Measurements from ENCODE around the gene P2RY2.

The P2RY2 gene

DNA sequence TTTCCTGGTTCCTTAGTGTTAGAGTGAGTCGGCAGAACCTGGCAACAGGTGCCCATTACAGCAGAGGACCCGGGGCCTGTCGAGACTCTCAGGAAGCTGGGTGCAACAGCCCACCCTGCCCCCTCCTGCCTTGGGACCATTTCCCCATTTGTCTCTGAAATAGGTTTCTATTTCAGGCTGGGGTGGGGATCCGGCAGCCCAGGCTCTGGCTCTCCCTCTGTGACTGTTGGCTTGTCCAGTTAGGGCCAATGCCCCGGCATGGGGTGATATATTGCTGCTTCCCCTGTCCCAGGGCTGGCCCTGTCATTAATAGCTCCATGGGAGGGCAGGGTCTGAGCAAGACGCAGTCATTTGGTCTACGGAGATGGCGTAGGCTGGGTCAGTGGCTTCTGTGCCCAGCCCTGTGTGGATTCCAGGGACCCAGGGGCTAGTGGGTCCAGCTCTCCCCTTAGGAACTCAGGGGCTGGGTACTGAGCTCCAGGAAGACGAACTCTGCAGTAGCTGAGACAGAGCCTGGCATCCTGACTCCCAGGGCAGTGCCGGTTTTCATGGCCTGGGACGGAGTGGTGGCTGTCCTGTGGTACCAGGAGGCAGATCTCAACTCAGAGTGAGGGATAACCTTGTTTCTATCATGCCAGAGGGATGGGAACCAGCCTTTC is 56.8 kb downstream of the P2RY2 start:
- TF ChIP-seq, protein P1, sequence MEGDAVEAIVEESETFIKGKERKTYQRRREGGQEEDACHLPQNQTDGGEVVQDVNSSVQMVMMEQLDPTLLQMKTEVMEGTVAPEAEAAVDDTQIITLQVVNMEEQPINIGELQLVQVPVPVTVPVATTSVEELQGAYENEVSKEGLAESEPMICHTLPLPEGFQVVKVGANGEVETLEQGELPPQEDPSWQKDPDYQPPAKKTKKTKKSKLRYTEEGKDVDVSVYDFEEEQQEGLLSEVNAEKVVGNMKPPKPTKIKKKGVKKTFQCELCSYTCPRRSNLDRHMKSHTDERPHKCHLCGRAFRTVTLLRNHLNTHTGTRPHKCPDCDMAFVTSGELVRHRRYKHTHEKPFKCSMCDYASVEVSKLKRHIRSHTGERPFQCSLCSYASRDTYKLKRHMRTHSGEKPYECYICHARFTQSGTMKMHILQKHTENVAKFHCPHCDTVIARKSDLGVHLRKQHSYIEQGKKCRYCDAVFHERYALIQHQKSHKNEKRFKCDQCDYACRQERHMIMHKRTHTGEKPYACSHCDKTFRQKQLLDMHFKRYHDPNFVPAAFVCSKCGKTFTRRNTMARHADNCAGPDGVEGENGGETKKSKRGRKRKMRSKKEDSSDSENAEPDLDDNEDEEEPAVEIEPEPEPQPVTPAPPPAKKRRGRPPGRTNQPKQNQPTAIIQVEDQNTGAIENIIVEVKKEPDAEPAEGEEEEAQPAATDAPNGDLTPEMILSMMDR (IDR thresholded peaks at IDR 0.05; ENCODE audit: low read depth, low read length) = no peak
- Histone ChIP-seq H3K4me3 (ENCODE audit: low read depth, low read length) (peak overlapping the region; percentile 65), H3K9me3 (no peaks in the 10 kb centered on the region), H3K36me3 (peaks cover 36% of the 10 kb centered on the region), H3K4me1 (peaks cover 32% of the 10 kb centered on the region), H3K27me3 (no peaks in the 10 kb centered on the region)
- DNase-seq = no peak

DNA sequence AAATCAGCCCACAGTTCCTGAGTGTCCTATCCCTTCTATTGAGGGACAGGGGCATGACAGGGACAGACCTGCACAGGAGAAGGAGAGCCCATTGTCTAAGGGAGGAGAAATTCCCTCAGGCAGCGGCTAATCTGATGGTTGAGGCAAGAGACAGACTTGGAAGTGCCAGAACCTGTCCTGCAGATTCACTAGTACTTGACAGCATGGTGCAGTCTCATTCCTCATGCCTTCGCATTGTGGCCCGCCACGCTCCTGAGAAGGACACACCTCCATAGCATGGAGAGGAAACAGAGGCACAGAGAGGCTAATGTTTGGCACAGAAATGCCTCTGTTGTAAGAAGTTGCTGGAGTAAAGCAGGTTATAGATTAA is 57.3 kb downstream of the P2RY2 start:
- Histone ChIP-seq H3K4me3 (ENCODE audit: low read depth, low read length) (no peak overlapping the region), H3K9me3 (no peaks in the 10 kb centered on the region), H3K4me1 (peaks cover 30% of the 10 kb centered on the region)

DNA sequence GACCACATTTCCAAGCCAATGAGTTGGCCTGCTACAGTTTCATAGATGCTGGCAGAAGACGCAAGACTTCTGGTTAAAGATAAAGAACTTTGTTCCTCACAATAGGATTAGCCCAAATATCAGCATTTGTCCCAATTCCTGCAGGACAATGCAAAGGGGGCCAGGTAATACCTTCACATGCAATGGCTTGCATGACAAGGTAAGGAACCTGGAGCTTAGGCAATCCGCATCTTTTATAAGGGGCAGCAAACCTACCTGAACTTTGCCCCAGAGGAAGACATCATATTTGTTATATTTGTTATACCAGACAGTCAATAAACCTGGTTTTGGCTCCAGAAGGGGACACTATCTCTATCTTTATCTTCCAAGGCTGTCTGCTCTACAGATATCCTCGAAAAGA is 59.4 kb downstream of the P2RY2 start:
- TF ChIP-seq, protein P1 (IDR thresholded peaks at IDR 0.05; ENCODE audit: low read depth, low read length) = no peak
- H3K27me3 ChIP-seq = no peaks in the 10 kb centered on the region
- no peak overlapping the region for H3K4me3 ChIP-seq (ENCODE audit: low read depth, low read length)
- H3K4me1 ChIP-seq = peaks cover 27% of the 10 kb centered on the region
- H3K36me3 ChIP-seq = peaks cover 52% of the 10 kb centered on the region
- H3K9me3 ChIP-seq = no peaks in the 10 kb centered on the region
- DNase-seq = no peak

More for the DNA sequence above, 57.3 kb downstream of the P2RY2 start:
- Histone ChIP-seq H3K27me3 (no peaks in the 10 kb centered on the region), H3K36me3 (peaks cover 38% of the 10 kb centered on the region)
- TF ChIP-seq, protein P1 (IDR thresholded peaks at IDR 0.05; ENCODE audit: low read depth, low read length) = no peak
- no peak for DNase-seq

DNA sequence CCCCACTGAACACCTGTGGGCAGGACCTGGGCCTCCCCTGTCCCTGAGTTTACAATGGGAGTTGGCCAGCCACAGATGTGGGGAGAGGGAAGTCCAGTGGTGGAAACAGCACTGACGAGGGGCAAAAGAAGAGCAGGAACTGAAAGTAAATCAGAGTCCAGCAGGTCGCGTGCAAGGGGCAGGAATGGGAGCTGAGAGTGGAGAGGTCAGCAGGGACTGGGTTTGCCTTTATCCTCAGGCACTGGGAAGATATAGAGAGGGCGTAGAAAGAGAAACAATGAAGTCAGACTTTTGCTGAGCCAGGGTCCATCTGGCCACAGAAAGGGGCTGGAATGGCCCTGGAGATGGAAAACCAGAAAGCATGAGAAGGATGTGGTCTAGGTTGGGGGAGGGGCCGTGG is 62.5 kb downstream of the P2RY2 start:
- DNase-seq = no peak
- H3K36me3 ChIP-seq = peaks cover 45% of the 10 kb centered on the region
- no peaks in the 10 kb centered on the region for H3K27me3 ChIP-seq
- H3K9me3 ChIP-seq = no peaks in the 10 kb centered on the region
- peaks cover 31% of the 10 kb centered on the region for H3K4me1 ChIP-seq
- TF ChIP-seq, protein P1 (IDR thresholded peaks at IDR 0.05; ENCODE audit: low read depth, low read length) = no peak
- H3K4me3 ChIP-seq (ENCODE audit: low read depth, low read length) = no peak overlapping the region

DNA sequence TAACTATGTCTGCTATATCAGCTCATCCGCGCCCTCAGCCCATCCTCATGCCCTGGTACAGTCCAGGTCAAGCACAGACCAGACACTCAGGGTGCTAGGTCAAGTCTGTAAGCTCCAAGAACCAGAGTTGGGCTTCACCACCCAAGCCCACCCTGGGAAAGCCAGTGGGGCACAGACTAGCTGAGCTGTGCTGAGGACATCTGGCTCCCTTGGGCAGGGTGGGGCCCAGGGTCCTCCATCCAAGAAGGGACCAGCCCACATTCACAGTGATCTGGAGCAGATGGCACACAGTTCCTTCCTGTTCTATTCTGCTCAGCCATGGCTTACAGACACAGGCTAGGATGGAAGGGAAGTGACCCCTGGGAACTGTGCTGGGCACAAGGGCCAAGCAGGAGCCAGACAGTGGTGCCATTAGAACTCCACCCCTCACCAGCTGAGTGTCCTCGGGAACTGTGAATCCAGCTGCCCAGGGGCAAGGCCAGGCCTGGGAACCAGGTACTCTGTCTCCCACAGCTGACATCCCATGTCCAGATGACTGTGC is 63.2 kb downstream of the P2RY2 start:
- no peak for DNase-seq
- Histone ChIP-seq H3K27me3 (no peaks in the 10 kb centered on the region), H3K4me3 (ENCODE audit: low read depth, low read length) (no peak overlapping the region), H3K9me3 (no peaks in the 10 kb centered on the region), H3K4me1 (peaks cover 37% of the 10 kb centered on the region), H3K36me3 (peaks cover 40% of the 10 kb centered on the region)
- TF ChIP-seq, protein P1 (IDR thresholded peaks at IDR 0.05; ENCODE audit: low read depth, low read length) = no peak
